GM13976 (cell line): Measurements from ENCODE around the gene CBX8.
A peak's percentile ranks its signal among the peaks of the same experiment; 100 is the strongest.

Experiments
- DNase-seq: peaks from one replicate; pipeline ENCODE4 v3.0.0; 2012; ENCODE audit warnings: low spot score
- in situ Hi-C: fragments of 300-500 bp; cut with MboI; formaldehyde crosslinking; loops from one replicate; pipeline ENCODE4 v1.12.0; 2022; ENCODE audit warnings: low sequenced_read_pairs, mixed read lengths, inconsistent platforms; ENCODE audit not compliant: unreplicated experiment
- TF ChIP-seq, protein P1 (sequence below): IDR thresholded peaks from 2 replicates; pipeline ENCODE4 v1.5.1; 2012; ENCODE audit warnings: borderline replicate concordance, mild to moderate bottlenecking; ENCODE audit not compliant: insufficient read depth; ENCODE audit errors: extremely low read depth, missing control alignments, control extremely low read depth

CBX8 gene

DNA sequence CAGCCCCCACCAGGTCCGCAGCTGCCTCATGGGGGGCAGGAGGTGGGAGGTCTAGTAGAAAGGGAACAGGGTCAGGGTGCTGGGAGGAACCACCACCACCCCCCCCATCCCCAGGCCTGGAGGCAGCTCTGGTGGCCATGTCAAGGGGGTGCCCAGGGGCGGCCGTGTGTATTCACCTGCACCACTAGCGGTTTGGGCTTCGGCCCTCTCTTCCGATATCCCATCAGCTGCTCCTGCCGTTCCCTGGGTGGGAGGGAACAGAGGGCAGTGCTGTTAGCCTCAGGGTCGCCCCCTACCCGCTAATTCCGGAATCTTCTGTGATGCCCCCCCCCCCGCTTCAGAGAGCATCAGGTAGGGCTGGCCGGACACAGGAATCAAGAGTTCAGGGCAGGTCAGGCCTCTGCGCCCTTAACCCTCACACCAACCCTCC lies 38.6 kb upstream of the CBX8 start:
- in situ Hi-C loops, result no loop called here
- TF ChIP-seq, protein P1, sequence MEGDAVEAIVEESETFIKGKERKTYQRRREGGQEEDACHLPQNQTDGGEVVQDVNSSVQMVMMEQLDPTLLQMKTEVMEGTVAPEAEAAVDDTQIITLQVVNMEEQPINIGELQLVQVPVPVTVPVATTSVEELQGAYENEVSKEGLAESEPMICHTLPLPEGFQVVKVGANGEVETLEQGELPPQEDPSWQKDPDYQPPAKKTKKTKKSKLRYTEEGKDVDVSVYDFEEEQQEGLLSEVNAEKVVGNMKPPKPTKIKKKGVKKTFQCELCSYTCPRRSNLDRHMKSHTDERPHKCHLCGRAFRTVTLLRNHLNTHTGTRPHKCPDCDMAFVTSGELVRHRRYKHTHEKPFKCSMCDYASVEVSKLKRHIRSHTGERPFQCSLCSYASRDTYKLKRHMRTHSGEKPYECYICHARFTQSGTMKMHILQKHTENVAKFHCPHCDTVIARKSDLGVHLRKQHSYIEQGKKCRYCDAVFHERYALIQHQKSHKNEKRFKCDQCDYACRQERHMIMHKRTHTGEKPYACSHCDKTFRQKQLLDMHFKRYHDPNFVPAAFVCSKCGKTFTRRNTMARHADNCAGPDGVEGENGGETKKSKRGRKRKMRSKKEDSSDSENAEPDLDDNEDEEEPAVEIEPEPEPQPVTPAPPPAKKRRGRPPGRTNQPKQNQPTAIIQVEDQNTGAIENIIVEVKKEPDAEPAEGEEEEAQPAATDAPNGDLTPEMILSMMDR, result no peak
- no peak for DNase-seq

DNA sequence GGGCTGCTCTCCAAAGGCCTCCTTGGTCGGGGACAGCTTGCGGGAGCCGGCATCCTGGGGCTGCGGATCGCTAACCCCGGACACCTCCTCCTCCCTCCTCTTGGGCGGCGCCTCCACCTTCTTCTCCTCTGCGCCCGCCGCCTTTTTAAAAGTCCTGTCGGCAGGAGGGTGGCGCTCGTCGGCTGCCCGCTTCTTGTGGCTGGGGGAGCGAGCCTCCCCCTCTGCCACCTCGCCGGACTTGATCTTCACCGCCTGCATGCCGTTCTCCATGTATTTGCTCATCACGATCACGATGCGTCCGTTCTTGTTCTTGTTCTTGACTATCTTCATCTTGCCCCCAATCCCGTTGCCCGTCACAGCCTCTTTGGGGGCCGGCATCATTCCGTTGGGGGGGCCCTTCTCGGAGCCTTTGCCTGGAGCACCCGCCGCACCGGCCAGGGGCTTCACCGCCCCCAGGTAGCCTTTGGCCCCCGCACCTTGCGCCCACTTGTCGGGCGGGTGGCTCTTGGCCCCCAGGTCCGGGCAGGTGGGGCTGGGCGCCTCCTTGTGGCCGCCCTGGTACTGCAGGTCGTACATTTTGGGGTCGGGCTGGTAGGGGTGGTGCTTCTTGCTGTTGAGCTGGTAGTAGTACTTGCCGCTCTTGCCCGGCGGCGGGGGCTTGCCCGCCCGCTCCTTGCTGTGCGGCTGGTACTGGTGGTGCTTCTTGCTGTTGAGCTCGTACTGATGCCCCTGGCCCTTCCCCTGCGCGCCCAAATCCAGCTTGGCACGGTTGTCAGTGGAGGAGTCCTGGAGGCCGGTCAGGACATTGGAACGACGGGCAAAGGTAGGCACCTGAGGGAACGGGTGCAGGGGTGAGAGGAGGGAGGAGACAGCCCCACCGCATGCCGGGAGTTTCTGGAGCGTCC lies 37.9 kb upstream of the CBX8 start:
- DNase-seq, result peak; percentile 68
- in situ Hi-C loops, result no loop called here
- TF ChIP-seq, protein P1, result peak; percentile 53

DNA sequence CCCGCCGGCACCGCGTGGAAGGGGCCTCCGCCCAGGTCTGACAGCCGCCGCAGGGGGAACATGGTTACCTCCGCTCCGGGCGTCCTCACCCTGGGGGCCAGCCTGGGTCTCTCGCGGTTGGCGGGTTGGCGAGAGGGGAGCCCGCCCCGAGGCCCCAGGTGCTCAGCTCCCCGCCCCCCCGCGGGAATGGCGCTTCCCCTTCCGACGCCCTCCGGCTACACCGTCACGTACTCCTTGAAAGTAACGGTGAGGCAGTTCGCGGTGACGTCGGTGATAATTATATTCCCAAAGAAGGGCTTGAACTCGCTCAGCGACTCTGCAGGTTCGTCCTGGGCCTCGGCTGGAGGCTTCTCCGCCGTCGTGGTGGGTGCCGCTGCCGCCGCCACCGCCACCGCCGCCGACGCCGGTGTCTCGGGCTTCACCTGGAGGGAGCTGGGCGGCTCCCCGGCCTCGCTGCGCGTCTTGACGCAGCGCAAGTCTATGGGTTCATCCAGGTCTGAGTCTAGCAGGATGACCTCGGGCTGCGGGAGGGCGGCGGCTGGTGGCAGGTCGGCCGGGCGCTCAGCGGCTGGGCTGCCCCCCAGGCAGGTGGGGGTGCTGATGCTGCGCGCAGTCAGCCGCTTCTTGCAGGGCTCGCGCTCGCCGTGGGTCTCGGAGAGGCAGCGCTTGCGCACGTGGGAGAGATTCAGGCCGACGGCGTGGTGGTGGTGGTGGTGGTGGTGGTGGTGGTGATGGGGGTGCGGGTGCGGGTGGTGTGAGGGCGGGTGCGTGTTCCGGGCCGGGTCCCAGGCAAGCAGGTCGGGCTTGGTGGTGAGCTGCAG lies 37.1 kb upstream of the CBX8 start:
- in situ Hi-C loops, result no loop called here
- TF ChIP-seq, protein P1, result no peak
- DNase-seq, result no peak

DNA sequence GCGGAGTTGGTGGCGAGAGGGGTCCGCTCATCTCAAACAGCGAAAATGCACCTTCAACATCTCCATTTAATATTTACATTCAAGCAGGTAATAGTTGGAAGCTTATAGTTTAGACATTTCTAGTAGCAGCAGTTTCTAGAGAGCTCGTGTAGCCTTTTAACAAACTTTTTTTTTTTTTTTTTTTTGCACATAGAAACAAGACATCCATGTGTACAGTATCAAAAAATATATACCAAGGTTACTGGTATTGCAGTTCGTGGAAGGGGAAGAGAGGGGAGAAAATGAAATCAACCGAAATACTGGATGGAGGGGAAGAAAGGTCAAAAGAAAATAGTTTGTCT lies 36.2 kb upstream of the CBX8 start:
- TF ChIP-seq, protein P1, result no peak
- DNase-seq, result no peak
- in situ Hi-C loops, result no loop called here

DNA sequence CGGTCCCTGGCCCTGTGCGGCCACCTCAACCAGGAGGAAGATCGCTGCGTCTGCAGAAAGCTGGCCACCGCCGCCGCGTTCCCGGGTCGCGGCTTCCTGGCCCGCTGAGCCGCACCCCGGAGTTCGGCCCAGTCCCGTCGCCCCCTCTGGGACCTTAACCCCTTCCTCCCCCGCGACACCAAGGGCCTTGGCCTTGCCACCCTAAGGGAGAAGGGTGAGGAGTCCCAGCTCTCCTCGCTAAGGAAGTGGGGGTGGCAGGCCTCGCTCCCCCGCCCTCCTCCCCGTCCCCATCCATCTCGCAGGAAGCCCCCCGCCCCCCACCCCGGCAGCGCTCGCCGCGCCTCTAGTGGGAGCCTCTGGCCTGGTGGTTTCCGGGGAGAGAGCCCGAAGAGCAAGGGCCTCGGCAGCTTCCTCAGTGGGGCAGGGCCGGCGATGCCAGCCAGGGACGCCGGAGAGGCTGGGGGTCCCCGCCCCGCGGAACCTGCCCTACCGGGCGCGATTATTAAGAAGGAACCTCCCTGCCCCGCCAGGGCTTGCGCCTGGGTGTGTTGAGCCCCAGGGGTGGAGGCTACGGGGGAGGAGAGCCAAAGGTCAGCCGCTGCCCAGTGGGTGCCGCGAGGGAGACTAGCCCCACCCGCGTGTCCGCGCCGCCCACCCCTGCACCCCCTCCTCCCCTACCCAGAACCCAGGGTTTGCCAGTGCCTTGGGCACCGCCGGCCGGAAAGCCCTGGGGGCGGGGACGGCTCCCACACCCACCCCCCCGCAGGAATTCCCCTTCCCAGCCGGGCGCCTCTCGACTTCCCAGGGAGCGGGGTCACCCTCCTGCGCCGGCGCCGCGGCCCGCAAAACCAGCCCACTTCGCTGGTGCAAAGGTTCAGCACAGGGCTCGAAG lies 35.6 kb upstream of the CBX8 start:
- in situ Hi-C loops, result no loop called here
- no peak for DNase-seq
- TF ChIP-seq, protein P1, result no peak
